Upper lobe of left lung (tissue), 4 donors: ENCODE data around the gene TUT7.

ENCODE experiments used
- POLR2A ChIP-seq, 4 donors: fragments of 450-650 bp; IDR thresholded peaks; one replicate each; pipeline ENCODE4 v1.5.1; 2016 to 2017; ENCODE audit warnings: antibody characterized with exemption in 4 of 4, mild to moderate bottlenecking in 2 of 4
- POLR2AphosphoS5 ChIP-seq, 2 donors: sonication (generic); formaldehyde crosslinking; IDR thresholded peaks; one replicate each; pipeline ENCODE4 v1.5.1; 2017; ENCODE audit warnings: antibody characterized with exemption in 2 of 2
- TF ChIP-seq, protein P1 (sequence below), 6 experiments: fragments of 450-650 bp in 4 of 6; fragments of 200-600 bp in 2 of 6; sonication (generic) in 2 of 6; IDR thresholded peaks; one replicate each; pipeline ENCODE4 v1.5.1; 2016 to 2019; ENCODE audit warnings: antibody characterized with exemption in 6 of 6

DNA sequence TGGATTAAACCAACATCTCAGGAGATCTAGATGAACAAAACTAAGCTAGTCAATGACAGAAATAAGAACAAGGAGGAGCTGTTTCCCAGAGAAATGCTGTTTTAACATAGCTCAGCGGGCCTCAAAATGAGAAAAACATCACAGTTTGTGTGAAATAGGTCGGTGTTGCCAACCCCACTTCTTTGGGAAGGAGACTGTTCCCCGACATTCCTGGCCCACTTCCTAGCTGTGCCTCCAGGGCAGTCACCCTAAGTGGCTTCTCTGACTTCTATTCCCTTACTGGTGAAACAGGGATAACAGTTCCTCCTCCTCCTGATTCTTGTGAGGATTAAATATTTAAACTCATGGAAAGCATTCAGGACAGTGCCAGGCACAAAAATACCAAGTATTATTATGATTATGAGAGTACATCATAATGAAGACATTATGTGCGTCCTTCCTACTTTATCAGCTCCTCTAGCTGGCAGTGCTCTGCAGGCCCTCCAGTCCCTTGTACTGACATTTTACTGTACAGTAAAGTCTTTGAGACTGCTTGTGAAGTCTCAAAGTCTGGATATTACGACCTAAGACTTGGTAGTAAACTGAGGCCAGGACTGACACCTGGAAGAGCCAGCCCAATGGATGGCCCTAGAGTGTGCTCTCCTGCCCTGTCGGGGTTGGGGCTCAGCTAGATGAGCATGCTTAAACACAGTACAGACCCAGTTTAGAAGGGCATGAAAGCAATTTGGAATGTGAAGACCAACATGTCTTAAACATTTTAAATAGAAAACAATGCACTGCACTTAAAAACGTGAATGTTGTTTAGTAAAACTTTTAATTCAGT lies 79.2 kb downstream of the TUT7 start:
- TF ChIP-seq POLR2A (IDR thresholded peaks at IDR 0.05): no peak
- TF ChIP-seq, protein P1, sequence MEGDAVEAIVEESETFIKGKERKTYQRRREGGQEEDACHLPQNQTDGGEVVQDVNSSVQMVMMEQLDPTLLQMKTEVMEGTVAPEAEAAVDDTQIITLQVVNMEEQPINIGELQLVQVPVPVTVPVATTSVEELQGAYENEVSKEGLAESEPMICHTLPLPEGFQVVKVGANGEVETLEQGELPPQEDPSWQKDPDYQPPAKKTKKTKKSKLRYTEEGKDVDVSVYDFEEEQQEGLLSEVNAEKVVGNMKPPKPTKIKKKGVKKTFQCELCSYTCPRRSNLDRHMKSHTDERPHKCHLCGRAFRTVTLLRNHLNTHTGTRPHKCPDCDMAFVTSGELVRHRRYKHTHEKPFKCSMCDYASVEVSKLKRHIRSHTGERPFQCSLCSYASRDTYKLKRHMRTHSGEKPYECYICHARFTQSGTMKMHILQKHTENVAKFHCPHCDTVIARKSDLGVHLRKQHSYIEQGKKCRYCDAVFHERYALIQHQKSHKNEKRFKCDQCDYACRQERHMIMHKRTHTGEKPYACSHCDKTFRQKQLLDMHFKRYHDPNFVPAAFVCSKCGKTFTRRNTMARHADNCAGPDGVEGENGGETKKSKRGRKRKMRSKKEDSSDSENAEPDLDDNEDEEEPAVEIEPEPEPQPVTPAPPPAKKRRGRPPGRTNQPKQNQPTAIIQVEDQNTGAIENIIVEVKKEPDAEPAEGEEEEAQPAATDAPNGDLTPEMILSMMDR (IDR thresholded peaks at IDR 0.05): no peak
- no peak for TF ChIP-seq POLR2AphosphoS5 (IDR thresholded peaks at IDR 0.05)
